ENCODE measurements around the gene HAUS1.
"Not testable (repeated sequence)": the region's sequence is repeated elsewhere in the genome, so short reads cannot be mapped to it uniquely, and the experiment has no call there.

Gene HAUS1

DNA sequence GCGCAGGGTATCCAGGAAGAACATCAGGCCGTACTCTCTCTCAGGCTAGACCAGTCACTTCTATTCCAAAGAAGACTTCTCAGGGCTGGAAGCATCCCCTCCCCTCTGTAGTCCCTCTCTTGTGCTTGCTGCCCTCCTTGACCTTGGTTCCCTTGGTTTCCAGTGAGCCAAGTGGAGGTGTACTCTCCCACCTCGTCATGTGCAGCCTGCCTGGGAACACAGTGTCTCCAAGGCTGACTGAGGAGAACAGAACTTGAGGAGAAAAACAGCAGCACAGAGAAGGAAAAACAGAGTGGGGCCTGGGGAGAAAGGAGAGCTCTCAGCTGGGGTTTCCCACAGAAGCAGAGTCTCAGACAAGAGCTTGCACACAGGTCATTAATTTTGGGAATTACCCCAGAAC is 52.7 kb downstream of the HAUS1 start:
- no peak for DNase-seq (ENCODE audit: low spot score)

DNA sequence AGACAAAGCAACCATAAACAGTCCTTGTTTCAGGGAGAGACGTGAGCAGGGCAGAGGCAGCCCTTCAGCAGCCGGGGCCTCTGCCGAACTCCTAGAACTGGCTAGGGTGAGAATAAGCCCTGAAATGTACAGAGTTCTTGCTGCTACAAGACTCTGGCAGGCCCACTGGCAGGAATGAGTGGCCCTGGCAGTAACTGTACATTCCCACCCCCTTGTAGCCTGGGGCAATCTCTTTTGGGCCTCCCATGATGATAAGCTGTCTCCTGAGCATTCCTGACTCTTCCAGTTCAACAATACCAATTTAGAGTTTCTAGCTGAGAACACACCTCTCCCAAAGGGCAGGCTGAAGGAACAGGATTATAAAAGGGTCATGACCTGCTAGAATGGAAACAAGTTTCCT is 54.3 kb downstream of the HAUS1 start:
- no peak for DNase-seq (ENCODE audit: low spot score)

DNA sequence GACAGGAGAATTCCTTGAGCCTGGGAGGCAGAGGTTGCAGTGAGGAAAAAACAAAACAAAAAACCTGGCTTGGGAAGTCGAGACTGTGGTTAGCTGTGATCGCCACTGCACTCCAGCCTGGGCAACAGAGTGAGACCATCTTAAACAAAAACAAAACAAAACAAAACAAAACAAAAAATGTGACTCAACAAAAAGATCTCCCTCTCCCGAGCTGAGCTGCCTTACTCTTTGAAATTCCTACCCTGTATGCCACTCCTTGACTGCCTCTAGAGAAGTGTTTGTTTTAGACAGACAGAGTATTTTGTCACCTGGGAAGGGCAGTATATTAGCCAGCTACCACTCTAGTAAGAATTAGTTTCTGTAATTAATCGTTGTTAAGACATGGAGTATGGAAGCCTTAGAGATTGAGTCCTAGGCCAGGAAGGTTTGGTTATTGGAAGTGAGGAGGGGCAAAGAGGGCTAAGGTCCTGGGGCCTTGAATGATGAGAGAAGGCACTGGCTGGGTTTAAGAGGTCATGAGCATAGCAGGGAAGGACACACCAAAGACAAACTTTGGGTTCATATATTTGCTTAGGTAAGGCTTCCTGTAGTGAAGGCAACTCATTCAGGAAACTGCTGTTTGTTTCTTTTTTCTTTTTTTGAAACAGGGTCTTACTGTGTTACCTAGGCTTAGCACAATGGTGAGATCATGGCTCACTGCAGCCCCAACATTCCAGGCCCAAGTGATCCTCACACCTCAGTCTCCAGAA is 56.0 kb downstream of the HAUS1 start:
- DNase-seq (ENCODE audit: low spot score) = no peak

DNA sequence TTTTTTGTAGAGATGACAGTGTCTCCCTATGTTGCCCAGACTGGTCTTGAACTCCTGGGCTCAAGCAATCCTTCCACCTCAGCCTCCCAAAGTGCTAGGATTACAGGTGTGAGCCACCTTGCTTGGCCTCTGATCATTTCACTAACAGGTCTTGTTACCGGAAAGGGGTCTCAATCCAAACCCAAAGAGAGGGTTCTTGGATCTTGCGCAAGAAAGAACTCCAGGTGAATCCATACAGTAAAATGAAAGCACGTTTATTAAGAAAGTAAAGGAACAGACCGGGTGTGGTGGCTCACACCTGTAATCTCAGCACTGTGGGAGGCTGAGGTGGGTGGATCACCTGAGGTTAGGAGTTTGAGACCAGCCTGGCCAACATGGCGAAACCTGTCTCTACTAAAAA is 56.7 kb downstream of the HAUS1 start:
- DNase-seq (ENCODE audit: low spot score) = not testable (repeated sequence)

DNA sequence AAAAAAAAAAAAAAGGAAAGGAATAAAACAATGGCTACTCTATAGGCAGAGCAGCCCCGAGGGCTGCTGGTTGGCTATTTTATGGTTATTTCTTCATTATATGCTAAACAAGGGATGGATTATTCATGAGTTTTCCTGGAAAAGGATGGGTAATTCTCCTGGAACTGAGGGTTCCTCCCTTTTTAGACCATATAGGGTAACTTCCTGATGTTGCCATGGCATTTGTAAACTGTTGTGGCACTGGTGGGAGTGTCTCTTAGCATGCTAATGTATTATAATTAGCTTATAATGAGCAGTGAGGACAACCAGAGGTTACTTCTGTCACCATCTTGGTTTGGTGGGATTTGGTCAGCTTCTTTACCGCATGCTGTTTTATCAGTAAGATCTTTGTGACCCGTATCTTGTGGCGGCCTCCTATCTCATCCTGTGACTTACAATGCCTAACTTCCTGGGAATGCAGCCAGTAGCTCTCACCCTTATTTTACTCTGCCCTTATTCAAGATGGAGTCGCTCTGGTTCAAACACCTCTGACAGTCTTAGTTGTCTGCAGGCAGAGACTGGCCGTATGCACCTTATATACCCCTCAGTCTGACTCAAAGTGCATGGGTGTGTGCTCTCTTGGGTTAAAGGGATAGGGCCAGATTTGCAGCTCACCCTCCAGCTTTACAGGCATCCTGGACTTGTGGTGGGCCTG is 57.7 kb downstream of the HAUS1 start:
- no peak for DNase-seq (ENCODE audit: low spot score)

DNA sequence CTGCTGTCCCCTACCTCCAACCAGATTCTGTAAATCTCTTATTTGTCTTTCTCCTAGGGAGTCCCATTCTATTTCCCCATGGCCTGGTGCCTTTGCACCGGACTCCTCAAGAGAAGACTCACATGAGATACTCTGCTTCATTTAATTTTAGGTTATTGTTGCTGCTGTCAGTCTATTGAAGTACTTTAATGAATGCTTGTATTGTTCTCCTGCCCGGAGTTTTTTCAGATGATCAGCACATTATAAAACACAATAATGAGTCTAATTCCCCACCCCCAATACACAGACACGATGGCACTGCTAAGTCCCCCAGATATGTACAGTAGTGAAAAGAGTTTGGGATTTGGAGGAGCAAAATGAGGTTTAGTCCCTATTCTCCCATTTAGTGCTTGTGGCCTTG is 58.9 kb downstream of the HAUS1 start:
- no peak for DNase-seq (ENCODE audit: low spot score)

DNA sequence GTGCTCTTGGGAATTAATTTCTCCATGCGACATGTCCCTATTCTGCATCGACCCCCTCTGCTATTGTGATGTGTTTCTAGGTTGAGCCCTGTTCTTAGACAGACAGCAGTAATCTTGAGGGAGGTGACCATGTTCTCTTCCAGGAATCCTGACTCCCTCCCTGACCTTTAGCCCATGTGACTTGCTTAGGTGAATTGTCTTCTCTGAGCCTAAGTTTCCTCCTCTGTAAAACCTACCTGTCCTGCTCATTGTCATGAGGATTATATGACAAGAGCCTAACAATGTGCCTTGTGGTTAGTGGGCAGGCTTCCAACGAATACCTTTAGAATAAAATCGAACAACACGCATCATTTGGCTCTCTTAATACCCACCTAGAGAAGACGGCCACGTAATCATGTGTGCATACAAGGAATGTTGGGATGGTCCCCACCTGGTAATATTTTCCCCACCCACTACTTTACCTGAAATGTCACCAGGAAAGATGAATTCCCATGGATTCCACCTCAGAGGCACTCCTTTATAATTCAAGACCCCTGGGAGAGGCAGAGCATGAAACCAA is 59.8 kb downstream of the HAUS1 start:
- DNase-seq (ENCODE audit: low spot score) = no peak

DNA sequence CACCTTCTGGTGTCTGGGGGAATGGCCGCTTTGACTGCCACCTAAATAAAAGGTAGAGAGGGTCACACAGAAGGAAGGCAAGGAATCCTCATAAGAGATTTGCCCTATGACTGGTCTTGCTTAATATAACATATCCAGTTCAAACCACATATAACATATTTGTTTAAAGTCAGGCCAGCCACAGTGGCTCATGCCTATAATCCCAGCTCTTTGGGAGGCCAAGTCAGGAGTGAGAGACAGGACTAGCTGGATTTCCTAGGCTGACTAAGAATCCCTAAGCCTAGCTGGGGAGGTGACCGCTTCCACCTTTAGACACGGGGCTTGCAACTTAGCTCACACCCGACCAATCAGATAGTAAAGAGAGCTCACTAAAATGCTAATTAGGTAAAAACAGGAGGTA is 60.3 kb downstream of the HAUS1 start:
- DNase-seq (ENCODE audit: low spot score) = not testable (repeated sequence)

DNA sequence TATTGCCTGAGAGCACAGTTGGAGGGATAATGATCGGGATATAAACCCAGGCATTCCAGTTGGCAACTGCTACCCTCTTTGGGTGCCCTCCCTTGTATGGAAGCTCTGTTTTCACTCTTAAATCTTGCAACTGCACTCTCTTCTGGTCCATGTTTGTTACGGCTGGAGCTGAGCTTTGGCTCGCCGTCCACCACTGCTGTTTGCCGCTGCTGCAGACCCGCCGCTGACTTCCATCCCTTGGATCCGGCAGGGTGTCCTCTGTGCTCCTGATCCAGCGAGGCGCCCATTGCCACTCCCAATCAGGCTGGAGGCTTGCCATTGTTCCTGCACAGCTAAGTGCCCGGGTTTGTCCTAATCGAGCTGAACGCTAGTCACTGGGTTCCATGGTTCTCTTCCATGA is 60.7 kb downstream of the HAUS1 start:
- DNase-seq (ENCODE audit: low spot score) = no peak

DNA sequence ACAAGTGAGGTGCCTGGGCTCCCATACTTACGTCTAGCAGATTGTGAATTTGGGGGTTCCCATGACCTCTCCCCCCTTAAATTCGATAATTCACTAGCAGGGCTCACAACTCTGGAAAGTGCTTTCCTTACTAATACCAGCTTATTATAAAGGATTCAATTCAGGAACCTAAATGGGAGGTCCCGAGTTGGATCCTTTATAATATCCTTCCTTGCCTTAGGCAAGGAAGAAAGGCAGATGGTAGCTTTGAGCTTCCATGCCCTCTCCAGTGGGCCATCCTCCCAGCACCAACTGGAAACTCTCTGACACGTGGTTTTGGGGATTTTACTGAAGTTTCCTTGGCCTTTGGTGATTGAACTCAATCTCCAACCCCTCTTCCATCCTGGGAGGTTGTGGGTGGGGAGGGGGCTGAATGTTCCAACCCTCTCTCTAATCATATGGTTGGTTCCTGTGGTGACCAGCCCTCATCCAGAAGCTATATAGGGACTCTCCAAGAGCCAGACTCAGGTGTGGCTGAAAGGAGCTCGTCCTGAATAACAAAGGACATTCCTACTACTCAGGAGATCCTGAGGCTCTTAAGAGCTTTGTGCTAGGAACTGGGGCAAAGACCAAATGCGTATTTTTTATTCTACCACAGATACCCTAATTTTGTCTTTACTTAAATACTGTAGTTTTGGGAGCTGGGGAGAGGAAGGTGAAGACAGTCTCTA is 62.2 kb downstream of the HAUS1 start:
- no peak for DNase-seq (ENCODE audit: low spot score)

DNA sequence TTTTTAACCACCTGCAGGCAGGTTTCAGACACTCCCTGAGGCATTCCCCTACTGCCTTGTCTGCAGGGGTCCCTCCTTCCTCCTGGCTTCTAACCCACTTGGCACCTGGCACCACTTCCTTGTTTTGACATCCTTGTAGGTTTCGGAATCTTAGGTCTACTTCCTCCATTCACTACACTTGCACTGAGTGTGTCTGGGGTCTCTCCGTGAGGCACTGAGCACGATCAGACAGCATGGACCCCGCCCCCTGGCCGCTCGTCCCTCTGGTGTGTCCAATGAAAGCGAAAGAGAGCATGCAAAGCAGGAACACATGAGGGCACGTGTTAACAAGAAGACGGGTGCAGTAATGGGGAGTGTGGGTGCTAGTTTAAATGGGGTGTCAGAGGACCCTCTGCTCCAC is 63.8 kb downstream of the HAUS1 start:
- no peak for DNase-seq (ENCODE audit: low spot score)

DNA sequence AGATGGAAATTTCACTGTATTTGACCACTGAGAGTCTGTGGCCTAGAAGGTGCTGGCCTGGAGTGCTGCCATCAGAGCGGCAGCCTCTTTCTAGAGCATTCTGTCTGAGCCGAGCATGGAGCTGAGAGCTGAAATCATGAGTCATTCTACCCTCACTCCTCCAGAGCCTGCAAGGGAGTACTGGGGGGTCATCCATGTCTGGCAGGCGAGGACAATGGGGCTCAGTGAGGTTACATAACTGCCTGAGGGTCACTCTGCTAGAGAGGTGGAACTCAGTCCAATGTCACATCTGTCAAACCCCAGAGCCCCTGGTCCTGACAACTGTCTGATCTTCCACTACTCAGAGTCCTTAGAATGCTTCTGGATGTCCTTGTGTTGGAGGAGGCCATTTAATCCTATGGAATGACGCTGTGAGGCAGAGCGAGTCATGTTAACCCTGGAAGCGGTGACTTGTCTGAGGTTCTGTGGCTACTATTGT is 65.3 kb downstream of the HAUS1 start:
- DNase-seq (ENCODE audit: low spot score) = no peak

DNA sequence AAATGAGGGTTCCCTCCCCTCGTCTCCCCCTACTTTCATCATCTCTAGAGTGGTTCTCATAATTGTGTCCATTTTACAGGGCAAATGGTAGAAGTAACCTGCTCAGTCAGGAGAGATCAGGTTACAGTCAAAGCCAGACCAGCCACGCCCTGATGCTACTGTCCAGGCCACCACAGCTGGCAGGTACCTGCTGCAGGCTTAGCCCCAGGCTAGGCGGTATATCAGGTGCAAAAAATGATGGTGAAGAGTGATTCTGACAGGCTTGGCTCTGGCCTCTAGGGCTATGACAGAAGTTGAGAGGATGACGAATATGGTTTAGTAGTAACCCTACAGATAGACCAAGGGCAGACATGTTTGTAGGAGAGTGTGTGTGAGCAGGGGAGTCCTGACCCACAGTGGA is 67.1 kb downstream of the HAUS1 start:
- no peak for DNase-seq (ENCODE audit: low spot score)

DNA sequence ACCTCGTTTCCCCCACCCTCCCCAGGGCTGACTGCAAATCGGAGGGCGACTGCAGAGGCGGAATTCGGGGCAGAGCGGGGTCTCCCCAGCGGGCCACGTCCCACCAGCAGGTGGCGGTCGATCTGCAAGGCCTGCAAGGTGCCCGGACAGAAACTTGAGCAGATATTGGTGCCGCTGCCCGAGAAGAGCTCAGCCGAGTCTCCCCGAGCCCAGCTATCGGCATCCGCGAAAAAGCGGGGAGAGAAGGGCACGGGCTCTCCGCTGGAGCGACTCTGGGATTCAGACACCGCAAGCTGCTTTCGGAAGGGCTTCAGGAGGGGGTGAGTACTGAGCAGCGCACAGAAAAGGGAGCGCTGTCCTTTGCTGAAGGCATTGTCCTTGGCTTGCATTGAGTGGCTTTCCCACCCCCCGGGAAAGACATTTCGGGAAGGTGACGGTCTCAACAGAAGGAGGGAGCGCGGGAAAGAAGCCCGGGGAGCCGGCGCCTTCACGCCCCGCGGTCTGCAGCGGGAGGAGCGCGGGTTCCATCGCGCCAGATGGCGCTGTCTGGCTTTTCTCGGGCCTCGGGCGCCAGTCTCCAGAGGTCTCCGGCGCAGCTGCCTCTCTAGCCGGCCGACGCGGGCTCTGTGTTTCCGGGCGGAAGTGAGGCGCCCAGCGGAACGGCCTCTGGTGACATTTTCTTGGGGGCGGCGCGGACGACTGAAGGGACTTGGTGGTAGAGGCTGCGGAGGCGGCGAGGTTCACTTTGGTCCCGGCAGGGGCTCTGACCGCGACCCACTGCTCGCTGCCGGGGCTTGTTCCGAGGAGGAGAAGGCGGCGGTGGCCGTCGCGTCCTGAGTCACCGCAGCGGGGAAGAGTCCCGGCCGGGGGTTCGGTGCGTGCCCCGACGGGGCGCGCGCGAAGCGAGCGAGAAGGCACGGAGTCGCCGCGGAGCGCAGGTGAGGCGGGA is 69.5 kb downstream of the HAUS1 start:
- DNase-seq (ENCODE audit: low spot score) = peak; percentile 83

DNA sequence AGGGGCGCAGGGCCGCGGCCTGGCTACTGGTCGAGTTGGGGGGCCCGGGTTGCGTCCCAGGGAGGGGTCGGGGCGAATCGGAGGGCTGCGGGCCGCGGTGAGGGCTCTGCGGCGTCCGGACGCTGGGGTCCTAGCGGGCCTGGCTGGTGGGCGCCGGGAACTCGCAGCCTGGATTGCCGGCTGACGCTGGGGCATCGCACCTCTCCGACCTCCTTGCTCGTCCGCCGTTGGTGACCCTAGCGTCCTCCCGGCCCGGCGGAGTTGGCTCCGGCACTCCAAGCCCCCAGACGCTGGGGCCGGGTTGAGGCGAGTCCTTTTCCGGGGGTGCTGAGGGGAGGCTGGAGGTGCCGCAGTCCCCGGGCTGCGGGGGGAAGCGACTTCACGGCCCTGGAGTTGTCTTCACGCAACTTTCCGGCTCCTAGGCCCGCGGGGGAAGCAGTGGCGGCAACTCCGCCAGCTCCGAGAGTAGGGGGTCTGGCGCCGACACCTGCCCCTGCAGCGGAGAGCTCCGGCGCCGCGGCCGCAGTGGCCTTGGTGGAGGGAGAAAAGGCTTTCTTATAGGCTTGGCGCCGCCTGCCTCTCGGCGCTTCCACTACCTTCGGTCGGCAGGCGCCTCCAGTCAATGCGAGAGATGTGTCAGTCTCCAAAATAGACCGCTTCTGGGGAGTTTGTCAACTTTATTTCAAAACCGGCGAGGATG is 70.3 kb downstream of the HAUS1 start:
- no peak for DNase-seq (ENCODE audit: low spot score)

DNA sequence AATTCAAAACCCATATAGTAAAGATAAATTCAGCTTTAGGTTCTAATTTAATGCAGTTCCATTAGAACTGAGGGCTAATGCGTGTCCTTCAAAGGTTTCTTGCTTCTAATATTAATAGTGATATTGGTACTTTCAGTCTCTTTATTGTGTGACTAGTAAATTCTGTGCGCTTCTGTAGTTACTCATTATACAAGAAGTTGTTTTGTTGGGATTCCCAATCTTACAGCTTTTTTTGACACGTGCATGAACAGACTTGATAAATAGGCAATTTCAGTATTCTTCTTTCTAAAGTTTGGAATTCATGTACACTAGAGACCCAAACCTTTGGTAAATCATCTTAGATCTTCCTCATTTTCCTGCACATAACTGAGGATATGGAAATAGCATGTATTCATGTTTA is 71.8 kb downstream of the HAUS1 start:
- no peak for DNase-seq (ENCODE audit: low spot score)

Data from HuH-7.5 (cell line).